ENCODE measurements around the gene SRL.

DNA sequence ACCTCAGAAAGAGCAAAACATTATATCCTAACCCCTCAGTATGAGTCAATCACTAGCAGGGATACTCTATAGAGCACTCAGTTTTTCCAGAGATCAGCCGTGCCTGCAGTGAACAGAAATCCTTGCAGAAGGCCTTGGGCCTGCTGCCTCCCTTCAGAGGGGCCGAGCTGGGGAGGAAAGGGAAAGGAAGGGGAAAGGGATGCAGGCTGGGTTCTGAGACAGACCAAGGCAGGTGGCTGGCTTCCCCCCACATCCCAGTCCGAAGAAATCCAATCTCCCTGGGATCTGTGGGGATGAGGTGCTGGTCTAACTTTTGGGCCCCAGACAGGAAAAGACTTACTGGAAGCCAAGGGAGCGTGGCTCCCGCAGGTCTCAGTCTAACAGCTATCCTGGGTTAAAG, 25.3 kb downstream of the SRL start:
- TF ChIP-seq, protein P1, sequence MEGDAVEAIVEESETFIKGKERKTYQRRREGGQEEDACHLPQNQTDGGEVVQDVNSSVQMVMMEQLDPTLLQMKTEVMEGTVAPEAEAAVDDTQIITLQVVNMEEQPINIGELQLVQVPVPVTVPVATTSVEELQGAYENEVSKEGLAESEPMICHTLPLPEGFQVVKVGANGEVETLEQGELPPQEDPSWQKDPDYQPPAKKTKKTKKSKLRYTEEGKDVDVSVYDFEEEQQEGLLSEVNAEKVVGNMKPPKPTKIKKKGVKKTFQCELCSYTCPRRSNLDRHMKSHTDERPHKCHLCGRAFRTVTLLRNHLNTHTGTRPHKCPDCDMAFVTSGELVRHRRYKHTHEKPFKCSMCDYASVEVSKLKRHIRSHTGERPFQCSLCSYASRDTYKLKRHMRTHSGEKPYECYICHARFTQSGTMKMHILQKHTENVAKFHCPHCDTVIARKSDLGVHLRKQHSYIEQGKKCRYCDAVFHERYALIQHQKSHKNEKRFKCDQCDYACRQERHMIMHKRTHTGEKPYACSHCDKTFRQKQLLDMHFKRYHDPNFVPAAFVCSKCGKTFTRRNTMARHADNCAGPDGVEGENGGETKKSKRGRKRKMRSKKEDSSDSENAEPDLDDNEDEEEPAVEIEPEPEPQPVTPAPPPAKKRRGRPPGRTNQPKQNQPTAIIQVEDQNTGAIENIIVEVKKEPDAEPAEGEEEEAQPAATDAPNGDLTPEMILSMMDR (IDR thresholded peaks at IDR 0.05) = no peak
- no peak for TF ChIP-seq POLR2A (IDR thresholded peaks at IDR 0.05)

All from heart left ventricle (tissue), 13 donors.